GM12874 (cell line): Measurements from ENCODE around the gene CNNM4.

Experiments
- TF ChIP-seq, protein P1 (sequence below): IDR thresholded peaks from 2 replicates; pipeline ENCODE4 v1.5.1; 2011; ENCODE audit warnings: low read depth, mild to moderate bottlenecking, control low read depth, low read length, moderate library complexity; ENCODE audit not compliant: insufficient read depth

CNNM4 gene

GRCh38 chr2:96798733-96799622 lies 38.3 kb downstream of the CNNM4 start:
- TF ChIP-seq, protein P1, sequence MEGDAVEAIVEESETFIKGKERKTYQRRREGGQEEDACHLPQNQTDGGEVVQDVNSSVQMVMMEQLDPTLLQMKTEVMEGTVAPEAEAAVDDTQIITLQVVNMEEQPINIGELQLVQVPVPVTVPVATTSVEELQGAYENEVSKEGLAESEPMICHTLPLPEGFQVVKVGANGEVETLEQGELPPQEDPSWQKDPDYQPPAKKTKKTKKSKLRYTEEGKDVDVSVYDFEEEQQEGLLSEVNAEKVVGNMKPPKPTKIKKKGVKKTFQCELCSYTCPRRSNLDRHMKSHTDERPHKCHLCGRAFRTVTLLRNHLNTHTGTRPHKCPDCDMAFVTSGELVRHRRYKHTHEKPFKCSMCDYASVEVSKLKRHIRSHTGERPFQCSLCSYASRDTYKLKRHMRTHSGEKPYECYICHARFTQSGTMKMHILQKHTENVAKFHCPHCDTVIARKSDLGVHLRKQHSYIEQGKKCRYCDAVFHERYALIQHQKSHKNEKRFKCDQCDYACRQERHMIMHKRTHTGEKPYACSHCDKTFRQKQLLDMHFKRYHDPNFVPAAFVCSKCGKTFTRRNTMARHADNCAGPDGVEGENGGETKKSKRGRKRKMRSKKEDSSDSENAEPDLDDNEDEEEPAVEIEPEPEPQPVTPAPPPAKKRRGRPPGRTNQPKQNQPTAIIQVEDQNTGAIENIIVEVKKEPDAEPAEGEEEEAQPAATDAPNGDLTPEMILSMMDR, result no peak

DNA sequence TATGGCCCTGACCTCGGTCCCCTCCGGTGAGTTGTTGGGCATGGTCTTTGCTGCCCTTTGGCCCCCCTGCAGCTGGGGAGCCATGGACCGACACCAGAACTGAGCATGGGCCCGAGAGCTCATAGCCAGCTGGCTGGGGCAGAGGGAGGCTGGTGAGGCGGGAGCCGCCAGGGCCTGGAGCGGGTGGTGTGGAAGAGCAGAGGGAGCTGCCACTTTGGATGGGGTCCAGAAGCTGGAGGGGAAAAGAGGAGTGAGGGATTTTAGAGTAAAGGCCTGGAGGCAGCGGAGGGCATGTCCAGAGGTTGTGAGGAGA lies 38.9 kb downstream of the CNNM4 start:
- TF ChIP-seq, protein P1, result no peak

DNA sequence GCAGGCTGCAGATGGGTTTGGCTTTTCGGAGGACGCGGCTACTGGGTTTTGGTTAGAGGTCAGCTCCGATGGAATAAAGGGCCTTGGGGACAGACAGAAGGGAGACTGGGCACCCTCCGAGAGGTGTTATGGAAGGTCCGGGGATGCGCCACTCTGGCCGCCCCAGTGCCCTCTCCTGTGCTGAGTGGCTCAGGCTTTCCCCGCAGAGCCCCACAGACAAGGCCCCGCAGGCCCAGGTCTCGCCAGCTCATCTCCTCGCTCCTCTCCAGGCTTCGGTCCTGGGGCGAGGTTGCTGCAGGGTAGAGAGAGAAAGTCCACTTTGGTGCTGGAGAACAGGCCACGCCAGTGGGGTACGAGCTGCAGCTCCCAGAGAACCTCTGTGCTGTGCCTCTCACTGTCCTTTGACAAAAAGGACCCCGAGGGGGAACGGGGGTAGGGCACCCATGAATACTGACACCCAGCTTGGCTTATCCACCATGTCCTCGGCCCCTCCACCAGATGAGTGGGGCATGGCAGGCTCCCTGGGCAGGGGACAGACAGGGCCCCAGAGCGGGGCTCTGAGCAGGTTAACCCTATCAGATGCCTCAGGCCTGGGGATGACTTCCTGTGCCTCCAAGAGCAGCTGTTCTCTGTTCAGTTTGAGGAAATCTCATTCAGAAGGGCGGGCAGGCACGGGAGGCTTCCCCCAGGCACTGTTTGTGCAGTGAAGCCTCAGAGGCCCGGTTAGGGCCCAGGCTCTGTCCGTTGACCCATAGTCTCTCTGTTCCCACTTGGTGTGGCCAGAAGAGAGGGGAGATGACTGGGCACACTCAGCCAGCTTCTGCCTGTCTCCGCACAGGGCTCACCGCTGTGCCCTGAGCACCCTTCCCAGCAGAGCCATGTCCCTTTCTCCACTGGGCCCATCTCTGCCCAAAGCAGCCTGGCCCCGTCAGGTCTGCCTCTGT lies 39.6 kb downstream of the CNNM4 start:
- TF ChIP-seq, protein P1, result no peak

DNA sequence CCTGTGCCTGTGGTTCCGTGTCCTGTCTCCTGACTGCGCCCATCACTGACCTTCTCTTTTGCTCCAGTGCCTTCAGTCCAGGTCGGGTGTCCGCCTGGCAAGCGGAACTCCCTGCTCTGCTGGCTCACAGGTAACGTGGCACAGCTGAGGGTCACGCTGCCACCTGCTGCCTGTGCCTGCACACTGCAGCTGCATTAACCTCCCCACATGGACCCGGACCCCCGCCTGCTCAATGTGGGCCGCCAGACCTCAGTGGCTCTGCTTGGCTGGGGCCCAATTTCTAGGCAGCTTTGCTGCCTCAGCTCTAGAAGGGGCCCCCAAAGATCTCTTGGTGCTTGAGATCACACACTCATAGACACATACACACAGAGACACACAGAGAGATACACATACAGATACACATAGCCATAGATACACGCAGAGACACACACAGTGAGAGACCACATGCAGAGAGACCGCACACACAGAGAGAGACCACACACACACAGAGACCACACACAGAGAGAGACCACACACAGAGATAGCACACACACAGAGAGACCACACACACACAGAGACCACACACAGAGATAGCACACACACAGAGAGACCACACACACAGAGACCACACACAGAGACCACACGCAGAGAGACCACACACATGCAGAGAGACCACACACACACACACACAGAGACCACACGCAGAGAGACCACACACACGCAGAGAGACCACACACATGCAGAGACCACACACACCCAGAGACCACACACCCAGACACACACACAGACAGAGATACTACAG lies 40.5 kb downstream of the CNNM4 start:
- TF ChIP-seq, protein P1, result peak; percentile 96

DNA sequence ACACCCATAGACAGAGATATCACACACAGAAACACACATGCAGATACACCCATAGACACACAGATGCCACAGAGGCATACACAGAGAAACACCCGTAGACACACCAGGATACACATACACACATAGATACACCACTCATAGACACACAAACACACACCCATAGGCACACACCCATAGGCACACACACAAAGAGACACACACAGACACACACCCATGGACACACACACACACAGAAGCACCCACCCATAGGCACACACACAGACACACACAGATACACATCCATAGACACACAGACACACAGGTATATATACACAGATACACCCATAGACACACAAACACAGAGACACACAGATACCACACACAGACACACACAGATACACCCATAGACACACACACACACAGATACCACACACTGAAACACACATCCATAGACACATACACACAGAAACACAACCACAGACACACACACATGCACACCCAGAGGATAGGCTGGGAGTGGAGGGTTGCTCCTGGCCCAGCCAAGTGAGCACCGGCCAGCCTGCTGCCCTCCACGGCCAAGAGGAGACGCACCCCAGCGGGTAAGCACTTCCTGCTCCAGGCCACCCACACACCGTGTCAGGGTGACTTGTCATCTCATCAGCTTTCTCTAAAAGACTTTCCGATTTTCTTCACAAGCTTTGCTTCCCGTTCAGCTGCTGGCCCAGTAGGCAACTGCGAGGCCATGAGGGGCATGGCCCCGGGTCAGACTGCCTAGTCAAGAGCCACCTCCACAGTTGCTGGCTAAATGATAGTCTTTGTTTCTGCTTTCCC lies 41.3 kb downstream of the CNNM4 start:
- TF ChIP-seq, protein P1, result no peak

DNA sequence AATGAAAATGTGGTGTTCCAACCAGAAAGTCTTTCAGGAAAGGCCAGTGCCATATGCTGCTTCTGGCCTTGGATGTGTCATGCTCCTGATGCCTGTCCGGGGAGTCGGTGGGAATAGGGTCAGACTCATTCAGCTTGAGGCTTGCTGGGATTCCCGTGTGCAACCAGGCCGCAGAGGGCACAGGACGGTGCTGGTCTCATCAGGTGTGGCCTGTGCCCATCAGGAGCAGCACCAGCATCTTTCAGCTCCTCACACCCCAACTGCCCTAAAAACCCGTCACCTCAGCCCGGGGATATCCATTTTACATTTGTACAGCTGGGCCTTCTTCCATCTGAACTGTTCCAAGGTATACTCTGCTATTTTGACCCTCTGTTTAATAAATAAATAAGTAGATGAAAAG lies 42.0 kb downstream of the CNNM4 start:
- TF ChIP-seq, protein P1, result no peak
